IPS DF 19.7 (cell line): ENCODE measurements around the gene IGSF9B.

Source experiments
- DNase-seq: peaks from one replicate; pipeline ENCODE4 v3.0.0-alpha.2; 2013; ENCODE audit warnings: low read depth, low spot score

IGSF9B gene

GRCh38 chr11:133902506-133902905, 54.3 kb downstream of the IGSF9B start:
- no peak for DNase-seq

GRCh38 chr11:133901999-133902398, 54.8 kb downstream of the IGSF9B start:
- no peak for DNase-seq

GRCh38 chr11:133901316-133901715, 55.5 kb downstream of the IGSF9B start:
- DNase-seq: no peak

GRCh38 chr11:133900176-133901105, 56.3 kb downstream of the IGSF9B start:
- DNase-seq: no peak

GRCh38 chr11:133898770-133899115, 58.0 kb downstream of the IGSF9B start:
- no peak for DNase-seq

GRCh38 chr11:133898031-133898769, 58.6 kb downstream of the IGSF9B start:
- no peak for DNase-seq

GRCh38 chr11:133897331-133897650, 59.5 kb downstream of the IGSF9B start:
- DNase-seq: no peak

GRCh38 chr11:133896642-133897330, 60.0 kb downstream of the IGSF9B start:
- no peak for DNase-seq

- DNase-seq: no peak
Measured at GRCh38 chr11:133896028-133896427, 60.7 kb downstream of the IGSF9B start.

- no peak for DNase-seq
Measured at GRCh38 chr11:133895551-133895950, 61.2 kb downstream of the IGSF9B start.

- DNase-seq: no peak
Measured at GRCh38 chr11:133895061-133895479, 61.7 kb downstream of the IGSF9B start.

GRCh38 chr11:133893381-133893780, 63.4 kb downstream of the IGSF9B start:
- no peak for DNase-seq

GRCh38 chr11:133892584-133893380, 64.0 kb downstream of the IGSF9B start:
- DNase-seq: no peak

GRCh38 chr11:133892126-133892525, 64.6 kb downstream of the IGSF9B start:
- DNase-seq: no peak

- no peak for DNase-seq
Measured at GRCh38 chr11:133889893-133890292, 66.9 kb downstream of the IGSF9B start.

- no peak for DNase-seq
Measured at GRCh38 chr11:133889188-133889587, 67.6 kb downstream of the IGSF9B start.

- DNase-seq: no peak
Measured at GRCh38 chr11:133887692-133888332, 69.0 kb downstream of the IGSF9B start.

- DNase-seq: no peak
Measured at GRCh38 chr11:133886029-133886428, 70.7 kb downstream of the IGSF9B start.

GRCh38 chr11:133872160-133872559, 84.6 kb downstream of the IGSF9B start:
- DNase-seq: no peak

- DNase-seq: no peak
Measured at GRCh38 chr11:133867456-133867855, 89.3 kb downstream of the IGSF9B start.

- DNase-seq: no peak
Measured at GRCh38 chr11:133865466-133865865, 91.3 kb downstream of the IGSF9B start.
